PC-3 (cell line): ENCODE results near the gene GPBAR1. TPM values are rescaled to one million over a fixed set of nuclear protein-coding genes. Genes with fewer than 3 reads are reported as not detected.

Experiments
- ATAC-seq: fragments of 200-7000 bp; cut with Tn5 transposase; 2 replicates; pipeline ENCODE4 v1.9.1; 2020; ENCODE audit warnings: mild to moderate bottlenecking, moderate library complexity
- BruUV-seq: library from RNA; stranded (reverse); fragments of 400-500 nt; replicated peaks from 2 replicates; lab custom pipeline; 2021; lab: Mats Ljungman, UMichigan
- CTCF ChIA-PET: fragments of 300-600 bp; sonication (Branson Sonifier 250); formaldehyde crosslinking; loops from one replicate; lab custom pipeline; 2022; ENCODE audit warnings: antibody characterized with exemption; lab: Charles Lee
- POLR2A ChIA-PET: fragments of 300-600 bp; sonication (Branson Sonifier 250); formaldehyde crosslinking; loops from one replicate; lab custom pipeline; 2022; ENCODE audit warnings: antibody characterized with exemption; ENCODE audit not compliant: unreplicated experiment; lab: Charles Lee
- DNase-seq: peaks from one replicate; pipeline ENCODE4 v3.0.0-alpha.2; 2015
- H2AFZ ChIP-seq: fragments of 300-600 bp; sonication (generic); 2 replicates; pipeline ENCODE4 v1.6.0; 2016; ENCODE audit warnings: antibody characterized with exemption, low read length
- H3F3A ChIP-seq: fragments of 300-600 bp; sonication (generic); one replicate; pipeline ENCODE4 v1.6.0; 2017; ENCODE audit warnings: antibody characterized with exemption, low read length, control low read depth, mild to moderate bottlenecking; ENCODE audit not compliant: unreplicated experiment
- H3K27ac ChIP-seq: fragments of 300-600 bp; sonication (generic); 2 replicates; pipeline ENCODE4 v1.5.1; 2016; ENCODE audit warnings: mild to moderate bottlenecking, low read length
- H3K27me3 ChIP-seq: fragments of 300-600 bp; sonication (generic); 2 replicates; pipeline ENCODE4 v1.6.1; 2016; ENCODE audit warnings: low read length, mixed read lengths
- H3K36me3 ChIP-seq: fragments of 300-600 bp; sonication (generic); 2 replicates; pipeline ENCODE4 v1.6.1; 2016; ENCODE audit warnings: low read depth, mixed run types, low read length, mixed read lengths
- H3K4me1 ChIP-seq: fragments of 300-600 bp; sonication (generic); 2 replicates; pipeline ENCODE4 v1.5.1; 2016; ENCODE audit warnings: low read length; ENCODE audit not compliant: insufficient read depth
- H3K4me2 ChIP-seq: fragments of 300-600 bp; sonication (generic); 2 replicates; pipeline ENCODE4 v1.6.0; 2016; ENCODE audit warnings: low read length
- H3K4me3 ChIP-seq: fragments of 300-600 bp; sonication (generic); 2 replicates; pipeline ENCODE4 v1.5.1; 2016; ENCODE audit warnings: mild to moderate bottlenecking, low read length, mixed read lengths
- H3K79me2 ChIP-seq: fragments of 300-600 bp; sonication (generic); 2 replicates; pipeline ENCODE4 v1.6.1; 2017; ENCODE audit warnings: low read length, mixed read lengths
- H3K9ac ChIP-seq: fragments of 300-600 bp; sonication (generic); 2 replicates; pipeline ENCODE4 v1.6.0; 2016; ENCODE audit warnings: mild to moderate bottlenecking, low read length
- H3K9me2 ChIP-seq: fragments of 300-600 bp; sonication (generic); replicated peaks from 2 replicates; pipeline ENCODE4 v1.6.1; 2016; ENCODE audit warnings: mixed run types, low read length, mixed read lengths
- H3K9me3 ChIP-seq: fragments of 300-600 bp; sonication (generic); 2 replicates; pipeline ENCODE4 v1.6.1; 2016; ENCODE audit warnings: low read length, mixed read lengths
- H4K20me1 ChIP-seq: fragments of 300-600 bp; sonication (generic); 2 replicates; pipeline ENCODE4 v1.6.1; 2016; ENCODE audit warnings: low read length, mixed read lengths
- CTCF ChIP-seq: fragments of 300-600 bp; sonication (generic); conservative IDR thresholded peaks from 2 replicates; pipeline ENCODE4 v1.5.1; 2017; ENCODE audit warnings: antibody characterized with exemption, low read depth, mild to moderate bottlenecking, low read length
- EZH2 ChIP-seq: fragments of 300-600 bp; sonication (generic); IDR thresholded peaks from one replicate; pipeline ENCODE4 v1.6.1; 2017; ENCODE audit warnings: antibody characterized with exemption, mild to moderate bottlenecking, low read length; ENCODE audit not compliant: unreplicated experiment
- EZH2phosphoT487 ChIP-seq: fragments of 300-600 bp; sonication (generic); IDR thresholded peaks from 2 replicates; pipeline ENCODE4 v1.6.1; 2018; ENCODE audit warnings: mild to moderate bottlenecking, antibody characterized with exemption, low read length, borderline replicate concordance
- intact Hi-C: fragments of 100-400 bp; cut with micrococcal nuclease; formaldehyde crosslinking; loops from 2 replicates; pipeline ENCODE4 v1.9.0; 2023
- total RNA-seq: library from RNA; depleted of rRNA; stranded (reverse); fragments of >200 nt; gene quantifications from 2 replicates; pipeline ENCODE4 v1.2.3, GENCODE V29; 2014

GPBAR1 gene
- total RNA-seq, 1 experiment from 2014 or later = 0.18 TPM

- Histone ChIP-seq H3F3A (no peaks in the 10 kb centered on the region), H3K79me2 (peaks cover 5% of the 10 kb centered on the region; the same call in 1 of the 2 replicates), H3K27ac (no peak overlapping the region), H4K20me1 (no peaks in the 10 kb centered on the region), H3K27me3 (no peaks in the 10 kb centered on the region), H3K4me2 (no peak overlapping the region), H3K9me3 (no peaks in the 10 kb centered on the region), H3K4me3 (no peak overlapping the region), H3K36me3 (peaks cover 32% of the 10 kb centered on the region; the same call in 1 of the 2 replicates), H3K9me2 (no peaks in the 10 kb centered on the region), H2AFZ (no peak overlapping the region), H3K4me1 (peaks cover 20% of the 10 kb centered on the region), H3K9ac (no peak overlapping the region)
- TF ChIP-seq CTCF = no peak
- TF ChIP-seq EZH2 = no peak
- TF ChIP-seq EZH2phosphoT487 = no peak
- ChIA-PET CTCF (no interaction called here), POLR2A (no interaction called here)
- BruUV-seq = no TSS peak
- intact Hi-C loops = no loop called here
- ATAC-seq = no peak
- no peak for DNase-seq
These were observed 17.1 kb downstream of the GPBAR1 start for GRCh38 chr2:218277921-218278320.

GRCh38 chr2:218278531-218279360 lies 17.9 kb downstream of the GPBAR1 start:
- TF ChIP-seq EZH2phosphoT487 (no peak), CTCF (no peak), EZH2 (no peak)
- Histone ChIP-seq H3K27me3 (no peaks in the 10 kb centered on the region), H3K36me3 (peaks cover 30% of the 10 kb centered on the region; the same call in 1 of the 2 replicates), H3K4me1 (peaks cover 25% of the 10 kb centered on the region), H2AFZ (no peak overlapping the region), H3K4me2 (no peak overlapping the region), H3K9ac (no peak overlapping the region), H3K4me3 (no peak overlapping the region), H3K27ac (no peak overlapping the region), H3K9me3 (no peaks in the 10 kb centered on the region), H3K79me2 (peaks cover 8% of the 10 kb centered on the region), H4K20me1 (no peaks in the 10 kb centered on the region), H3F3A (no peaks in the 10 kb centered on the region), H3K9me2 (no peaks in the 10 kb centered on the region)
- ChIA-PET POLR2A (no interaction called here), CTCF (no interaction called here)
- BruUV-seq = no TSS peak
- intact Hi-C loops = no loop called here
- DNase-seq (no peak), ATAC-seq (no peak)

GRCh38 chr2:218280260-218280870 lies 19.6 kb downstream of the GPBAR1 start:
- H2AFZ ChIP-seq = no peak overlapping the region
- H3K4me1 ChIP-seq = peaks cover 42% of the 10 kb centered on the region
- H3K27ac ChIP-seq = no peak overlapping the region
- peaks cover 15% of the 10 kb centered on the region for H3K79me2 ChIP-seq
- H3K9me3 ChIP-seq = no peaks in the 10 kb centered on the region
- TF ChIP-seq CTCF = no peak
- no peak for TF ChIP-seq EZH2
- no peak for TF ChIP-seq EZH2phosphoT487
- no peak overlapping the region for H3K4me3 ChIP-seq
- DNase-seq (no peak), ATAC-seq (no peak)
- no peak overlapping the region for H3K4me2 ChIP-seq
- no peaks in the 10 kb centered on the region for H3F3A ChIP-seq
- no peak overlapping the region for H3K9ac ChIP-seq
- H4K20me1 ChIP-seq = no peaks in the 10 kb centered on the region
- H3K36me3 ChIP-seq = peaks cover 15% of the 10 kb centered on the region; the same call in 1 of the 2 replicates
- BruUV-seq = no TSS peak
- H3K27me3 ChIP-seq = no peaks in the 10 kb centered on the region
- ChIA-PET POLR2A (no interaction called here), CTCF (interaction anchor here (0.6 kb wide), 1 partner anchor 75 kb away, joined by 6 read pairs; no protein-coding TSS in a partner anchor)
- H3K9me2 ChIP-seq = no peaks in the 10 kb centered on the region
- intact Hi-C loops = no loop called here
